Measurements from ENCODE around the gene SIPA1L3. TPM values are rescaled to one million over a fixed set of nuclear protein-coding genes. Genes with fewer than 3 reads are reported as not detected.

Gene SIPA1L3
- total RNA-seq, 1 donor from 2014 or later = 66.7 TPM

- no peak for DNase-seq (ENCODE audit: low read depth)
- no peak overlapping the region for H3K4me3 ChIP-seq (ENCODE audit: low read depth, low read length)
- no peak for TF ChIP-seq CTCF (conservative IDR thresholded peaks at IDR 0.05; ENCODE audit: low read depth, low read length)
Measured at GRCh38 chr19:38099966-38100365, 193.0 kb downstream of the SIPA1L3 start.

GRCh38 chr19:38100589-38100988 lies 193.6 kb downstream of the SIPA1L3 start:
- no peak for TF ChIP-seq CTCF (conservative IDR thresholded peaks at IDR 0.05; ENCODE audit: low read depth, low read length)
- no peak for DNase-seq (ENCODE audit: low read depth)
- H3K4me3 ChIP-seq (ENCODE audit: low read depth, low read length) = no peak overlapping the region

- no peak overlapping the region for H3K4me3 ChIP-seq (ENCODE audit: low read depth, low read length)
- no peak for DNase-seq (ENCODE audit: low read depth)
- TF ChIP-seq CTCF (conservative IDR thresholded peaks at IDR 0.05; ENCODE audit: low read depth, low read length) = no peak
Measured at GRCh38 chr19:38101723-38102122, 194.7 kb downstream of the SIPA1L3 start.

GRCh38 chr19:38105574-38105973 lies 198.6 kb downstream of the SIPA1L3 start:
- no peak overlapping the region for H3K4me3 ChIP-seq (ENCODE audit: low read depth, low read length)
- TF ChIP-seq CTCF (conservative IDR thresholded peaks at IDR 0.05; ENCODE audit: low read depth, low read length) = no peak
- no peak for DNase-seq (ENCODE audit: low read depth)

GRCh38 chr19:38107129-38107528 lies 200.1 kb downstream of the SIPA1L3 start:
- no peak overlapping the region for H3K4me3 ChIP-seq (ENCODE audit: low read depth, low read length)
- no peak for TF ChIP-seq CTCF (conservative IDR thresholded peaks at IDR 0.05; ENCODE audit: low read depth, low read length)
- no peak for DNase-seq (ENCODE audit: low read depth)

GRCh38 chr19:38111898-38112297 lies 204.9 kb downstream of the SIPA1L3 start:
- H3K4me3 ChIP-seq (ENCODE audit: low read depth, low read length) = no peak overlapping the region
- DNase-seq (ENCODE audit: low read depth) = no peak
- TF ChIP-seq CTCF (conservative IDR thresholded peaks at IDR 0.05; ENCODE audit: low read depth, low read length) = no peak

GRCh38 chr19:38114651-38115050 lies 207.6 kb downstream of the SIPA1L3 start:
- no peak overlapping the region for H3K4me3 ChIP-seq (ENCODE audit: low read depth, low read length)
- no peak for TF ChIP-seq CTCF (conservative IDR thresholded peaks at IDR 0.05; ENCODE audit: low read depth, low read length)
- no peak for DNase-seq (ENCODE audit: low read depth)

Measured in epithelial cell of proximal tubule (primary cell).